Measurements from ENCODE around the gene CNP. TPM values are rescaled to one million over a fixed set of nuclear protein-coding genes. Genes with fewer than 3 reads are reported as not detected.

CNP gene
- total RNA-seq, 2 donors from 2014 or later = 32.4 to 56.3 TPM

DNA sequence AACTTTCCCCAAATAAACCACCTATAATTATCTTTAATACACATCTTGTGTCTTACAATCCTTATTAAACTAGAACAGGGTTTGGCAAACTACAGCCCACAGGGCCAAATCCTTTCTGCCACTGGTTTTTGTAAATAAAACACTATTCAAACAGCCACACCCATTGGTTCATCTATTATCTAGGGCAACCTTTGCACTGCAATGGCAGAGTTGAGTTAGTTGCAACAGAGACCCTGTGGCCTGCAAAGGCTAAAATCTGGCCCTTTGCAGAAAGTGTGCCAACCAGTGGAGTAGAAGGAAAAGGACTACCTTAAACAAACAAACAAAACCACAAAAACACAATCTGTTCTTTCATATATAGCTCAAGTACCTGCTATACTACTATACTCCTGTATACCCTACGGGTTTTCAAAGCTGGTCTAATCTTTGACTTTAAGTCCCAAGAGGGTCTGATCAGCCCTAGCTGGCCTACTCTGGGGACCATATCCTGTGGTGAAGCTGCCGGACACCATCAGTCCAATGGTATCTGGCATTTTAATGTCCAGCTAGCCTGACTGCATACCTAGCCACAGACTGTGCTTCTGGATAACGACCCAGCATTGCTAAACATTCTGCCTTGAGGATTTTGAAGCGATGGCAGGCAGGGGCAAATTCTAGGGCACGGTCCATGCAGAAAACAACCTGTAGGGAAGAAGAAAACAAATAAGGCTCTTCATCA, 23.3 kb downstream of the CNP start:
- no peak overlapping the region for H3K4me3 ChIP-seq
- ATAC-seq (ENCODE audit: insufficient number of reproducible peaks, low FRiP score, low read depth) = no peak
- H3K36me3 ChIP-seq = peaks cover 63% of the 10 kb centered on the region
- H3K4me1 ChIP-seq (ENCODE audit: control insufficient read depth in 1 of 2, low read depth in 2 of 2) = no peaks in the 10 kb centered on the region
- H3K27me3 ChIP-seq (replicated peaks; ENCODE audit: insufficient read depth) = no peaks in the 10 kb centered on the region
- DNase-seq (ENCODE audit: low spot score) = no peak
- no peak overlapping the region for H3K27ac ChIP-seq
- TF ChIP-seq, protein P1, sequence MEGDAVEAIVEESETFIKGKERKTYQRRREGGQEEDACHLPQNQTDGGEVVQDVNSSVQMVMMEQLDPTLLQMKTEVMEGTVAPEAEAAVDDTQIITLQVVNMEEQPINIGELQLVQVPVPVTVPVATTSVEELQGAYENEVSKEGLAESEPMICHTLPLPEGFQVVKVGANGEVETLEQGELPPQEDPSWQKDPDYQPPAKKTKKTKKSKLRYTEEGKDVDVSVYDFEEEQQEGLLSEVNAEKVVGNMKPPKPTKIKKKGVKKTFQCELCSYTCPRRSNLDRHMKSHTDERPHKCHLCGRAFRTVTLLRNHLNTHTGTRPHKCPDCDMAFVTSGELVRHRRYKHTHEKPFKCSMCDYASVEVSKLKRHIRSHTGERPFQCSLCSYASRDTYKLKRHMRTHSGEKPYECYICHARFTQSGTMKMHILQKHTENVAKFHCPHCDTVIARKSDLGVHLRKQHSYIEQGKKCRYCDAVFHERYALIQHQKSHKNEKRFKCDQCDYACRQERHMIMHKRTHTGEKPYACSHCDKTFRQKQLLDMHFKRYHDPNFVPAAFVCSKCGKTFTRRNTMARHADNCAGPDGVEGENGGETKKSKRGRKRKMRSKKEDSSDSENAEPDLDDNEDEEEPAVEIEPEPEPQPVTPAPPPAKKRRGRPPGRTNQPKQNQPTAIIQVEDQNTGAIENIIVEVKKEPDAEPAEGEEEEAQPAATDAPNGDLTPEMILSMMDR (IDR thresholded peaks at IDR 0.05) = no peak
- no peaks in the 10 kb centered on the region for H3K9me3 ChIP-seq

DNA sequence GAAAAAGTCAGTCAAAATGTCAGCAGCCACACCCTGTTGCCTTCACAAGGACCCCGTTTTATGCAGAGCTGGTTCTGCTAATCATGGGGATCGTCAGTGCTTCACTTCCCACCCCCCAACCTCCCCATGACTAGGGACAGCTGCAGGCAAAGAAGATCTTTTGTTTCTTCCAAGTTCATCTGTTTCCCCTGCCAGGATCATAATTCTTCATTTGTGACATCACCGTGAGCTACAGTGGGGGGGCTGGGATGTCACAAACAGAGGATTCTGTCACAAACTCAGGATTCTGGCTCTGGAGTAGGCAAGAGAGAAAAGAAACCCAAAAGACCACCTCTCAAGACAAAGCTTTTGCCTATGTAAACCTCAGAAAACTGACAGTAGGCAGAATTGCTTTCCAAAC, 26.0 kb downstream of the CNP start:
- H3K36me3 ChIP-seq = peaks cover 74% of the 10 kb centered on the region
- no peak overlapping the region for H3K4me3 ChIP-seq
- no peaks in the 10 kb centered on the region for H3K27me3 ChIP-seq (replicated peaks; ENCODE audit: insufficient read depth)
- DNase-seq (ENCODE audit: low spot score) = no peak
- no peak overlapping the region for H3K27ac ChIP-seq
- ATAC-seq (ENCODE audit: insufficient number of reproducible peaks, low FRiP score, low read depth) = no peak
- H3K4me1 ChIP-seq (ENCODE audit: control insufficient read depth in 1 of 2, low read depth in 2 of 2) = no peaks in the 10 kb centered on the region
- TF ChIP-seq, protein P1 (IDR thresholded peaks at IDR 0.05) = no peak
- H3K9me3 ChIP-seq = no peaks in the 10 kb centered on the region

DNA sequence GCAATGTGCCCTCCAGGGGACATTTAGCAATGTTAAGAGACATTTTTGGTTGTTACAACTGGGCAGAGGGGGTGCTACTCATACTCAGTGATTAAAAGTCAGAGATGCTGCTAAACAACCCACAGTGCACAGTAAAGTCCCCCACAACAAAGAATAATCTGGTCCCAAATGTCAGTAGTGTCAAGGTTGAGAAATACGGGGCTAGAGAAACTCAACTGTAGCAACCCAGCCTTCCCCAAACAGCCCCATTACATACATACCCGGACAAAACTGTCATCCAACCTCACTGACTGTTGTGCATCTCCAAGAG, 30.2 kb downstream of the CNP start:
- H3K36me3 ChIP-seq = peaks cover 82% of the 10 kb centered on the region
- H3K4me1 ChIP-seq (ENCODE audit: control insufficient read depth in 1 of 2, low read depth in 2 of 2) = no peaks in the 10 kb centered on the region
- no peaks in the 10 kb centered on the region for H3K9me3 ChIP-seq
- no peak overlapping the region for H3K4me3 ChIP-seq
- DNase-seq (ENCODE audit: low spot score) (no peak), ATAC-seq (ENCODE audit: insufficient number of reproducible peaks, low FRiP score, low read depth) (no peak)
- no peak overlapping the region for H3K27ac ChIP-seq
- TF ChIP-seq, protein P1 (IDR thresholded peaks at IDR 0.05) = no peak
- no peaks in the 10 kb centered on the region for H3K27me3 ChIP-seq (replicated peaks; ENCODE audit: insufficient read depth)

DNA sequence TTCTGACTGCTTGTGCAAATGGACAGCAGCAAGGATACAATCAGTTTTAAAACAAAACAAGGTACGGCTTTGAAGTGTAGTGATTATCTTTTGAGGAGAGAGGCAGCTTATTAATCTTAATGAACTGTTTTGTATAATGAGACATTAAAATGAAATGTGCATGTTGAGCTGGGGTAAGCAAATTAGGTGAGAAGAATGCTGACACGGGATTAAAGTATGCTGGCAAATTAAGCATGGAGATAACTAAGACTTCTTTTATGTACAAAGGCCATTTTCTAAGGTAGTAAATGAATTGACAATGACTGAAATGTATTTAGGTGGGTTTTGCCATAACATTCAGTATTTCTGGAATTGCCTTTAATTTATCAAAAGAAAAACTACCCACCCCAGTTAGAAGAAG, 31.9 kb downstream of the CNP start:
- peaks cover 74% of the 10 kb centered on the region for H3K36me3 ChIP-seq

DNA sequence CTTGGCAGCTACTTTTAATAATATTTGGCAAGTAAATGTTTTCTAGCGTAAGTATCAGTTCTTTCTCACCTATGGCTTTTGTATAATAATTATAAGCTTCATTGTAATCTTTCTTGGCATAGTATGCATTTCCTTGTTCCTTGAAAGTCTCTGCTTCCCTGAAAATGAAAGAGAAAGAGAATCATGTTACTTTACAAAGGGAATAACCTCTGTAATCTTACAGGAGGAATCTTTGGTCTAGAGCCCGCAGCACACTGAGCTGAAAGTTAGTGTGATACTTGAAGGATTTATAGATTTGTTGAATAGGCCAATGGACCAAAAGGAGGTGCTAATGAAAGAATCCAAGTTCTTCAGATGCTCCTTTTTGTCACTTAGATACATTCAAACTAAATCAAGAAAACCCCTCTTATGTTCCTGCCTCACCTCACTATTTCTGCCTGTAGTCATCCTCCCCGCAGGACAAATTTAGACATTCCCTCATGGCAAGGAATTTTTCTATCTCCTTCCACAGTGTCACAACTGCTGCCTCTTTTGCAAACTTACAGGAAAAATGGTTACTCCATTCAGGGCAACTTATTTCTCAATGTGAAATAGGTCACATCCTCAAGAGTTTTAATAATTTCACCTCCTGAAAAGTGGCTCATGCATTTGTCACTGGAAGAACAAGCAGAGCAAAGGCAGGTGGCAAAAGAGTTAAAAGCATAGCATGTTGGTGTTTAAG, 34.0 kb downstream of the CNP start:
- TF ChIP-seq, protein P1 (IDR thresholded peaks at IDR 0.05) = no peak
- Histone ChIP-seq H3K4me3 (no peak overlapping the region), H3K27me3 (replicated peaks; ENCODE audit: insufficient read depth) (no peaks in the 10 kb centered on the region), H3K9me3 (no peaks in the 10 kb centered on the region), H3K4me1 (ENCODE audit: control insufficient read depth in 1 of 2, low read depth in 2 of 2) (no peaks in the 10 kb centered on the region), H3K27ac (no peak overlapping the region), H3K36me3 (peaks cover 58% of the 10 kb centered on the region)
- DNase-seq (ENCODE audit: low spot score) = no peak
- no peak for ATAC-seq (ENCODE audit: insufficient number of reproducible peaks, low FRiP score, low read depth)

More for the DNA sequence above, 31.9 kb downstream of the CNP start:
- no peaks in the 10 kb centered on the region for H3K9me3 ChIP-seq
- TF ChIP-seq, protein P1 (IDR thresholded peaks at IDR 0.05) = no peak
- DNase-seq (ENCODE audit: low spot score) (no peak), ATAC-seq (ENCODE audit: insufficient number of reproducible peaks, low FRiP score, low read depth) (no peak)
- H3K4me3 ChIP-seq = no peak overlapping the region
- H3K27ac ChIP-seq = no peak overlapping the region
- no peaks in the 10 kb centered on the region for H3K27me3 ChIP-seq (replicated peaks; ENCODE audit: insufficient read depth)
- no peaks in the 10 kb centered on the region for H3K4me1 ChIP-seq (ENCODE audit: control insufficient read depth in 1 of 2, low read depth in 2 of 2)
